ENCODE measurements around the gene C7.
"Not testable (repeated sequence)": the region's sequence is repeated elsewhere in the genome, so short reads cannot be mapped to it uniquely, and the experiment has no call there.

GRCh38 chr5:41022600-41022999, 113.3 kb downstream of the C7 start:
- not testable (repeated sequence) for TF ChIP-seq CTCF (conservative IDR thresholded peaks at IDR 0.05; ENCODE audit: low read depth in 2 of 2); POLR2AphosphoS5 (IDR thresholded peaks at IDR 0.05; ENCODE audit: low read depth); EZH2phosphoT487 (IDR thresholded peaks at IDR 0.05; ENCODE audit: unreplicated experiment); NANOG (IDR thresholded peaks at IDR 0.05; ENCODE audit: borderline replicate concordance); EZH2 (IDR thresholded peaks at IDR 0.05; ENCODE audit: low read depth, unreplicated experiment)

Data from GM23338 (cell line).